ENCODE results near the gene TRO. TPM values are rescaled to one million over a fixed set of nuclear protein-coding genes. Genes with fewer than 3 reads are reported as not detected.

The TRO gene
- total RNA-seq, 1 donor from 2014 or later, result 83.9 TPM

DNA sequence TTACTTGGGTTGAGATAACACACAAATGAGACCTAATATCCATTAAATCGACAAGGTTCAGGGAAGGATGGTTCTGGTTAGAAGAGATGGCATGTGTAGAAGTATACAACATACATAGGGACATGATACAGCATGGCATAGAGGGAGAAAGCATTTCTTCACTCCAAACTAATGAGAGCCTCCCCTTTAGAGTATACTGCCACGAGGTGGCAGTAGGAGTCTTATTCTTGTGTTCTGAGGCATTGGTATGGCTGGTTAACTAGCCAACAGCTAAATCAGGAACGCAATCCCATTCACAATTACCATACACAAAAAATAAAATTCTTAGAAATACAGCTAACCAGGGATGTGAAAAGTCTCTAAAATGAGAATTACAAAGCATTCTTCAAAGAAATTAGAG, 29.1 kb upstream of the TRO start:
- H2AFZ ChIP-seq (ENCODE audit: low read depth, low read length), result no peak overlapping the region
- no peaks in the 10 kb centered on the region for H3K27me3 ChIP-seq (ENCODE audit: insufficient read depth, low read length)
- TF ChIP-seq, protein P1, sequence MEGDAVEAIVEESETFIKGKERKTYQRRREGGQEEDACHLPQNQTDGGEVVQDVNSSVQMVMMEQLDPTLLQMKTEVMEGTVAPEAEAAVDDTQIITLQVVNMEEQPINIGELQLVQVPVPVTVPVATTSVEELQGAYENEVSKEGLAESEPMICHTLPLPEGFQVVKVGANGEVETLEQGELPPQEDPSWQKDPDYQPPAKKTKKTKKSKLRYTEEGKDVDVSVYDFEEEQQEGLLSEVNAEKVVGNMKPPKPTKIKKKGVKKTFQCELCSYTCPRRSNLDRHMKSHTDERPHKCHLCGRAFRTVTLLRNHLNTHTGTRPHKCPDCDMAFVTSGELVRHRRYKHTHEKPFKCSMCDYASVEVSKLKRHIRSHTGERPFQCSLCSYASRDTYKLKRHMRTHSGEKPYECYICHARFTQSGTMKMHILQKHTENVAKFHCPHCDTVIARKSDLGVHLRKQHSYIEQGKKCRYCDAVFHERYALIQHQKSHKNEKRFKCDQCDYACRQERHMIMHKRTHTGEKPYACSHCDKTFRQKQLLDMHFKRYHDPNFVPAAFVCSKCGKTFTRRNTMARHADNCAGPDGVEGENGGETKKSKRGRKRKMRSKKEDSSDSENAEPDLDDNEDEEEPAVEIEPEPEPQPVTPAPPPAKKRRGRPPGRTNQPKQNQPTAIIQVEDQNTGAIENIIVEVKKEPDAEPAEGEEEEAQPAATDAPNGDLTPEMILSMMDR (IDR thresholded peaks at IDR 0.05; ENCODE audit: insufficient read depth, low read depth, low read length), result peak; percentile 33
- no peak for TF ChIP-seq EZH2 (IDR thresholded peaks at IDR 0.05; ENCODE audit: insufficient read depth, low read length)
- H3K79me2 ChIP-seq (ENCODE audit: insufficient read depth, low read length), result no peaks in the 10 kb centered on the region
- no peak overlapping the region for H3K9ac ChIP-seq (ENCODE audit: low read length)
- H3K9me3 ChIP-seq (ENCODE audit: insufficient read depth, low read depth, low read length), result no peaks in the 10 kb centered on the region
- DNase-seq (ENCODE audit: low read depth) (peak; percentile 16), FAIRE-seq (peak; percentile 96)
- H3K4me1 Mint-ChIP-seq (ENCODE audit: low read depth, unreplicated experiment), result no peaks in the 10 kb centered on the region
- no peak overlapping the region for H3K4me3 ChIP-seq (ENCODE audit: insufficient read depth, low read depth, low read length)
- no peaks in the 10 kb centered on the region for H3K27me3 Mint-ChIP-seq (ENCODE audit: low read depth, unreplicated experiment)
- no peaks in the 10 kb centered on the region for H4K20me1 ChIP-seq (ENCODE audit: insufficient read depth, low read length)
- H3K36me3 Mint-ChIP-seq (ENCODE audit: low read depth, unreplicated experiment), result no peaks in the 10 kb centered on the region
- no peaks in the 10 kb centered on the region for H3K4me1 ChIP-seq (ENCODE audit: insufficient read depth, low read length)
- no peak overlapping the region for H3K27ac ChIP-seq (ENCODE audit: low read depth, low read length)
- no peak overlapping the region for H3K4me2 ChIP-seq (ENCODE audit: low read length)
- peaks cover 2% of the 10 kb centered on the region for H3K9me3 Mint-ChIP-seq (ENCODE audit: unreplicated experiment)
- H3K27ac Mint-ChIP-seq (ENCODE audit: unreplicated experiment), result no peak overlapping the region
- no peak overlapping the region for H3K4me3 Mint-ChIP-seq (ENCODE audit: unreplicated experiment)
- no peaks in the 10 kb centered on the region for H3K36me3 ChIP-seq (ENCODE audit: insufficient read depth, low read length)

- FAIRE-seq (no peak), DNase-seq (ENCODE audit: low read depth) (no peak)
- Histone ChIP-seq H4K20me1 (ENCODE audit: insufficient read depth, low read length) (no peaks in the 10 kb centered on the region), H3K79me2 (ENCODE audit: insufficient read depth, low read length) (no peaks in the 10 kb centered on the region), H3K9me3 (ENCODE audit: insufficient read depth, low read depth, low read length) (no peaks in the 10 kb centered on the region), H3K4me3 (ENCODE audit: insufficient read depth, low read depth, low read length) (no peak overlapping the region), H3K4me1 (ENCODE audit: insufficient read depth, low read length) (no peaks in the 10 kb centered on the region), H3K36me3 (ENCODE audit: insufficient read depth, low read length) (no peaks in the 10 kb centered on the region), H3K27me3 (ENCODE audit: insufficient read depth, low read length) (no peaks in the 10 kb centered on the region), H3K9ac (ENCODE audit: low read length) (no peak overlapping the region), H2AFZ (ENCODE audit: low read depth, low read length) (no peak overlapping the region), H3K27ac (ENCODE audit: low read depth, low read length) (no peak overlapping the region), H3K4me2 (ENCODE audit: low read length) (no peak overlapping the region)
- Mint-ChIP-seq H3K9me3 (ENCODE audit: unreplicated experiment) (peaks cover 2% of the 10 kb centered on the region), H3K27me3 (ENCODE audit: low read depth, unreplicated experiment) (no peaks in the 10 kb centered on the region), H3K36me3 (ENCODE audit: low read depth, unreplicated experiment) (no peaks in the 10 kb centered on the region), H3K4me3 (ENCODE audit: unreplicated experiment) (no peak overlapping the region), H3K27ac (ENCODE audit: unreplicated experiment) (no peak overlapping the region), H3K4me1 (ENCODE audit: low read depth, unreplicated experiment) (no peaks in the 10 kb centered on the region)
- TF ChIP-seq, protein P1 (IDR thresholded peaks at IDR 0.05; ENCODE audit: insufficient read depth, low read depth, low read length), result no peak
- TF ChIP-seq EZH2 (IDR thresholded peaks at IDR 0.05; ENCODE audit: insufficient read depth, low read length), result no peak
Observed at GRCh38 chrX:54894159-54894558, 26.5 kb upstream of the TRO start.

DNA sequence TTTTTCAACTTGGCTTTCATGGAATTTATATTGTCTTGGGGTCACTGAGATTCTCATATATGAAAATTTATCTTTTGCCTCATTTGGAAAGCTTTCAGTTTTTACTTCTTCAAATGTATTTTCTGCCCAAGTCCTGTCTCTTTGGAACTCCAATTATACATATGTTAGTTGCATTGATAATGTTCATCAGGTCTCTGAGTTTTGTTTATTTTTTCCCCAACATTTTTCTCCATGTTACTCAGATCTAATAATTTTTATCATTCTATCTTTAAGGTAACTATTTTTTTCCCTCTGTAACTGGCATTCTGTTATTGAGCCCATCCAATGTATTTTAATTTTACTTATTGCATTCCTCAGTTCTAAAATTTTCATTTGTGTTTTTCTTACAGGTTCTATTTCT, 10.7 kb upstream of the TRO start:
- no peak overlapping the region for H3K4me3 Mint-ChIP-seq (ENCODE audit: unreplicated experiment)

More for the DNA sequence above, 10.7 kb upstream of the TRO start:
- no peaks in the 10 kb centered on the region for H3K79me2 ChIP-seq (ENCODE audit: insufficient read depth, low read length)
- H3K27me3 Mint-ChIP-seq (ENCODE audit: low read depth, unreplicated experiment), result no peaks in the 10 kb centered on the region
- no peak overlapping the region for H3K9ac ChIP-seq (ENCODE audit: low read length)
- DNase-seq (ENCODE audit: low read depth) (no peak), FAIRE-seq (no peak)
- H3K9me3 Mint-ChIP-seq (ENCODE audit: unreplicated experiment), result no peaks in the 10 kb centered on the region
- H3K4me3 ChIP-seq (ENCODE audit: insufficient read depth, low read depth, low read length), result no peak overlapping the region
- H3K36me3 Mint-ChIP-seq (ENCODE audit: low read depth, unreplicated experiment), result no peaks in the 10 kb centered on the region
- no peaks in the 10 kb centered on the region for H3K4me1 ChIP-seq (ENCODE audit: insufficient read depth, low read length)
- no peak overlapping the region for H3K4me2 ChIP-seq (ENCODE audit: low read length)
- H3K9me3 ChIP-seq (ENCODE audit: insufficient read depth, low read depth, low read length), result no peaks in the 10 kb centered on the region
- H4K20me1 ChIP-seq (ENCODE audit: insufficient read depth, low read length), result no peaks in the 10 kb centered on the region
- no peaks in the 10 kb centered on the region for H3K4me1 Mint-ChIP-seq (ENCODE audit: low read depth, unreplicated experiment)
- no peaks in the 10 kb centered on the region for H3K27me3 ChIP-seq (ENCODE audit: insufficient read depth, low read length)
- TF ChIP-seq, protein P1 (IDR thresholded peaks at IDR 0.05; ENCODE audit: insufficient read depth, low read depth, low read length), result no peak
- TF ChIP-seq EZH2 (IDR thresholded peaks at IDR 0.05; ENCODE audit: insufficient read depth, low read length), result no peak
- no peak overlapping the region for H3K27ac Mint-ChIP-seq (ENCODE audit: unreplicated experiment)
- H3K36me3 ChIP-seq (ENCODE audit: insufficient read depth, low read length), result no peaks in the 10 kb centered on the region
- H3K27ac ChIP-seq (ENCODE audit: low read depth, low read length), result no peak overlapping the region
- H2AFZ ChIP-seq (ENCODE audit: low read depth, low read length), result no peak overlapping the region
